GM12864 (cell line): ENCODE results near the gene CNTNAP2.

Source experiments
- DNase-seq: peaks from one replicate; pipeline ENCODE4 v3.0.0-alpha.2; 2011; ENCODE audit warnings: low read depth
- H3K4me3 ChIP-seq: 2 replicates; pipeline ENCODE4 v1.5.1; 2011; ENCODE audit warnings: mild to moderate bottlenecking, low read depth, low read length, control low read depth
- CTCF ChIP-seq: IDR thresholded peaks from 2 replicates; pipeline ENCODE4 v1.5.1; 2011; ENCODE audit warnings: low read depth, mild to moderate bottlenecking, moderate library complexity, low read length, control low read depth, inconsistent platforms; ENCODE audit errors: missing control alignments

Gene CNTNAP2

GRCh38 chr7:148105853-148106252, 1989.3 kb downstream of the CNTNAP2 start:
- no peak for TF ChIP-seq CTCF
- DNase-seq, result no peak
- H3K4me3 ChIP-seq, result no peak overlapping the region

GRCh38 chr7:148107443-148108127, 1991.0 kb downstream of the CNTNAP2 start:
- no peak for TF ChIP-seq CTCF
- DNase-seq, result no peak
- H3K4me3 ChIP-seq, result no peak overlapping the region

- DNase-seq, result no peak
- TF ChIP-seq CTCF, result no peak
- no peak overlapping the region for H3K4me3 ChIP-seq
Measured at GRCh38 chr7:148108381-148108780, 1991.8 kb downstream of the CNTNAP2 start.

GRCh38 chr7:148110097-148110868, 1993.7 kb downstream of the CNTNAP2 start:
- TF ChIP-seq CTCF, result no peak
- DNase-seq, result no peak

GRCh38 chr7:148114804-148115203, 1998.2 kb downstream of the CNTNAP2 start:
- DNase-seq, result no peak
- H3K4me3 ChIP-seq, result no peak overlapping the region
- no peak for TF ChIP-seq CTCF

More at GRCh38 chr7:148110097-148110868, 1993.7 kb downstream of the CNTNAP2 start:
- no peak overlapping the region for H3K4me3 ChIP-seq

- no peak overlapping the region for H3K4me3 ChIP-seq
- no peak for TF ChIP-seq CTCF
- DNase-seq, result no peak
Measured at GRCh38 chr7:148115308-148115707, 1998.7 kb downstream of the CNTNAP2 start.
